HL-60 (cell line): ENCODE results near the gene GABRR1.

Experiments
- DNase-seq, 2 experiments: peaks; one replicate each; pipeline ENCODE4 v3.0.0-alpha.2; 2010 to 2020; ENCODE audit warnings: low read depth in 1 of 2, low spot score in 1 of 2
- H3K27ac ChIP-seq: fragments of 250-450 bp; sonication (Bioruptor Pico); replicated peaks from 2 replicates; pipeline ENCODE4 v1.5.1; 2020; ENCODE audit warnings: mild to moderate bottlenecking, moderate library complexity
- H3K27me3 ChIP-seq: fragments of 250-450 bp; sonication (Bioruptor Pico); 2 replicates; pipeline ENCODE4 v1.5.1; 2021; ENCODE audit warnings: mild to moderate bottlenecking, moderate library complexity; ENCODE audit not compliant: insufficient read depth, poor library complexity, severe bottlenecking
- H3K4me3 ChIP-seq: replicated peaks from 2 replicates; pipeline ENCODE4 v1.5.1; 2011; ENCODE audit warnings: mild to moderate bottlenecking, control low read depth, low read length; ENCODE audit not compliant: insufficient read depth
- GABPA ChIP-seq: IDR thresholded peaks from 2 replicates; pipeline ENCODE4 v1.6.1; 2012; ENCODE audit warnings: low read depth
- POLR2AphosphoS5 ChIP-seq: IDR thresholded peaks from 2 replicates; pipeline ENCODE4 v1.6.1; 2012; ENCODE audit warnings: low read depth
- SPI1 ChIP-seq: IDR thresholded peaks from 2 replicates; pipeline ENCODE4 v1.6.1; 2012; ENCODE audit warnings: low read depth, mild to moderate bottlenecking, borderline replicate concordance
- TF ChIP-seq, protein P1 (sequence below): IDR thresholded peaks from 2 replicates; pipeline ENCODE4 v1.6.1; 2012; ENCODE audit warnings: low read depth; ENCODE audit not compliant: insufficient replicate concordance
- TF ChIP-seq, protein P2 (sequence below): IDR thresholded peaks from one replicate; pipeline ENCODE4 v1.5.1; 2011; ENCODE audit warnings: low read length, control low read depth, inconsistent platforms; ENCODE audit not compliant: insufficient read depth

GABRR1 gene

DNA sequence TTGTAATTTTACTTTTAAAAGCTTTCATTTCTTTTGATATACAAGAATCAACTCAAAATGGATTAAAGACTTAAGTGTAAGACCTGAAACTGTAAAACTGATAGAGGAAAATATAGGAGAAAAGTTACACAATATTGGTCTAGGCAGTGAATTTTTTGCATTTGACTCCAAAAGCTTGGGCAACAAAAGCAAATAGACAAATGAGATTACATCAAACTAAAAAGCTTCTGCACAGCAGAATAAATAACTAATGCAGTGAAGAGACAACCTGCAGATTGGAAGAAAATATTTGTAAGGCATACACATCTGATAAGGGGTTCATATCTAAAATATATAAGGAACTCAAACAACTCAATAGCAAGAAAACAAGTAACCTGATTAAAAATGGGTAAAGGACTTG lies 3.0 kb downstream of the GABRR1 start:
- H3K4me3 ChIP-seq, result no peak overlapping the region
- no peak overlapping the region for H3K27ac ChIP-seq
- TF ChIP-seq GABPA (no peak), POLR2AphosphoS5 (no peak), SPI1 (no peak)
- TF ChIP-seq, protein P1, sequence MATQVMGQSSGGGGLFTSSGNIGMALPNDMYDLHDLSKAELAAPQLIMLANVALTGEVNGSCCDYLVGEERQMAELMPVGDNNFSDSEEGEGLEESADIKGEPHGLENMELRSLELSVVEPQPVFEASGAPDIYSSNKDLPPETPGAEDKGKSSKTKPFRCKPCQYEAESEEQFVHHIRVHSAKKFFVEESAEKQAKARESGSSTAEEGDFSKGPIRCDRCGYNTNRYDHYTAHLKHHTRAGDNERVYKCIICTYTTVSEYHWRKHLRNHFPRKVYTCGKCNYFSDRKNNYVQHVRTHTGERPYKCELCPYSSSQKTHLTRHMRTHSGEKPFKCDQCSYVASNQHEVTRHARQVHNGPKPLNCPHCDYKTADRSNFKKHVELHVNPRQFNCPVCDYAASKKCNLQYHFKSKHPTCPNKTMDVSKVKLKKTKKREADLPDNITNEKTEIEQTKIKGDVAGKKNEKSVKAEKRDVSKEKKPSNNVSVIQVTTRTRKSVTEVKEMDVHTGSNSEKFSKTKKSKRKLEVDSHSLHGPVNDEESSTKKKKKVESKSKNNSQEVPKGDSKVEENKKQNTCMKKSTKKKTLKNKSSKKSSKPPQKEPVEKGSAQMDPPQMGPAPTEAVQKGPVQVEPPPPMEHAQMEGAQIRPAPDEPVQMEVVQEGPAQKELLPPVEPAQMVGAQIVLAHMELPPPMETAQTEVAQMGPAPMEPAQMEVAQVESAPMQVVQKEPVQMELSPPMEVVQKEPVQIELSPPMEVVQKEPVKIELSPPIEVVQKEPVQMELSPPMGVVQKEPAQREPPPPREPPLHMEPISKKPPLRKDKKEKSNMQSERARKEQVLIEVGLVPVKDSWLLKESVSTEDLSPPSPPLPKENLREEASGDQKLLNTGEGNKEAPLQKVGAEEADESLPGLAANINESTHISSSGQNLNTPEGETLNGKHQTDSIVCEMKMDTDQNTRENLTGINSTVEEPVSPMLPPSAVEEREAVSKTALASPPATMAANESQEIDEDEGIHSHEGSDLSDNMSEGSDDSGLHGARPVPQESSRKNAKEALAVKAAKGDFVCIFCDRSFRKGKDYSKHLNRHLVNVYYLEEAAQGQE, result no peak
- TF ChIP-seq, protein P2, sequence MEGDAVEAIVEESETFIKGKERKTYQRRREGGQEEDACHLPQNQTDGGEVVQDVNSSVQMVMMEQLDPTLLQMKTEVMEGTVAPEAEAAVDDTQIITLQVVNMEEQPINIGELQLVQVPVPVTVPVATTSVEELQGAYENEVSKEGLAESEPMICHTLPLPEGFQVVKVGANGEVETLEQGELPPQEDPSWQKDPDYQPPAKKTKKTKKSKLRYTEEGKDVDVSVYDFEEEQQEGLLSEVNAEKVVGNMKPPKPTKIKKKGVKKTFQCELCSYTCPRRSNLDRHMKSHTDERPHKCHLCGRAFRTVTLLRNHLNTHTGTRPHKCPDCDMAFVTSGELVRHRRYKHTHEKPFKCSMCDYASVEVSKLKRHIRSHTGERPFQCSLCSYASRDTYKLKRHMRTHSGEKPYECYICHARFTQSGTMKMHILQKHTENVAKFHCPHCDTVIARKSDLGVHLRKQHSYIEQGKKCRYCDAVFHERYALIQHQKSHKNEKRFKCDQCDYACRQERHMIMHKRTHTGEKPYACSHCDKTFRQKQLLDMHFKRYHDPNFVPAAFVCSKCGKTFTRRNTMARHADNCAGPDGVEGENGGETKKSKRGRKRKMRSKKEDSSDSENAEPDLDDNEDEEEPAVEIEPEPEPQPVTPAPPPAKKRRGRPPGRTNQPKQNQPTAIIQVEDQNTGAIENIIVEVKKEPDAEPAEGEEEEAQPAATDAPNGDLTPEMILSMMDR, result no peak
- DNase-seq, result no peak
- no peaks in the 10 kb centered on the region for H3K27me3 ChIP-seq

DNA sequence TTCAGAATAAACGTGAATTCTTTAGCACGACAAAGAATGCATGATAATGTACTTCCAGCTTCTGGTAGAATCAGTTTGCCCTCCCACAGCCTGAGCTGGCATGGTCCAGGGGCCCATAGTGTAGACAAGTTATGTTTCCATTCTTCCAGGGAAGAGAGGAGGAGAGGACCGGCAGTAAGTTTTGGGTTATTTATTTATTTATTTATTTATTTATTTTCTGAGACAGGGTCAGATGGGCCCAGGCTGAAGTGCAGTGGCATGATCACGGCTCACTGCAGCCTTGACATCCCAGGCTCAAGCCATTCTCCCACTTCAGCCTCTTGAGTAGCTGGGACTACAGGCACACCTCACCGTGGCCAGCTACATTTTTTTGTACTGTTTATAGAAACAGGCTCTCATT lies 4.7 kb downstream of the GABRR1 start:
- TF ChIP-seq POLR2AphosphoS5, result no peak
- TF ChIP-seq, protein P1, result no peak
- TF ChIP-seq, protein P2, result no peak
- no peak for TF ChIP-seq SPI1
- no peak for TF ChIP-seq GABPA

DNA sequence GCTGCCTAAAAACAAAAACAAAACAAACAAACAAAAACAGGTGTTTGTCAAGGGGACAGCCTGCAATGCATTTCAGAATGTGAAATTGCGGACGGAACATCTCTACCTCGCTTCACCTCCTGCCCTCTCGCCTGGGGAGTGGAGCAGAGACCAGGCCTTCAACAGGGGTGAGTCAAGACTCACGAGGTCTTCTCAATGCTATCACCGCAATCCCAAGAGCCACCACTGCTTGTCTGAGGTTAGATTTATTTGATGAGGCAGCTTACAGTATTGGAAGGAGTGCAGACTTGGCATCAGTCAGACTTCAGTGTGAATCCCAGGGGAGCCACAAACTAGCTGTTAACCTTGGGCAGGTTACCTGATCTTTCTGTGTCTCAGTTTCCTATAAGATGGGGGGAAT lies 7.7 kb downstream of the GABRR1 start:
- no peak for DNase-seq
- Histone ChIP-seq H3K4me3 (no peak overlapping the region), H3K27ac (no peak overlapping the region), H3K27me3 (no peaks in the 10 kb centered on the region)
- TF ChIP-seq, protein P1, result no peak
- TF ChIP-seq SPI1, result no peak
- no peak for TF ChIP-seq POLR2AphosphoS5
- TF ChIP-seq, protein P2, result no peak
- TF ChIP-seq GABPA, result no peak

More for the DNA sequence above, 4.7 kb downstream of the GABRR1 start:
- DNase-seq, result no peak
- no peaks in the 10 kb centered on the region for H3K27me3 ChIP-seq
- H3K4me3 ChIP-seq, result no peak overlapping the region
- H3K27ac ChIP-seq, result no peak overlapping the region
